H1 (cell line): ENCODE measurements around the gene RDH16. TPM values are rescaled to one million over a fixed set of nuclear protein-coding genes. Genes with fewer than 3 reads are reported as not detected.

Experiments used
- CTCF ChIA-PET: fragments of 300-600 bp; sonication (Branson Sonifier 250); formaldehyde crosslinking; loops from one replicate; lab custom pipeline; 2021; ENCODE audit not compliant: partially characterized antibody; lab: Charles Lee
- POLR2A ChIA-PET: fragments of 300-600 bp; sonication (Branson Sonifier 250); formaldehyde crosslinking; loops from one replicate; lab custom pipeline; 2021; ENCODE audit warnings: inconsistent platforms; ENCODE audit not compliant: partially characterized antibody; lab: Charles Lee
- DNase-seq, 2 experiments: peaks; one replicate each; pipeline versions ENCODE4 v3.0.0 to v3.0.0-alpha.2; 2010 to 2022; ENCODE audit warnings: low spot score in 2 of 2, low read depth in 1 of 2, mixed read lengths in 1 of 2
- FAIRE-seq: peaks from 2 replicates; lab custom pipeline; 2011; peaks lifted over from hg19 to GRCh38; lab: Jason Lieb, UNC
- H2AFZ ChIP-seq: 2 replicates; pipeline ENCODE4 v1.8.1; 2012; ENCODE audit warnings: low read length, inconsistent platforms
- H2AK5ac ChIP-seq: 2 replicates; pipeline ENCODE4 v1.6.1; 2013; ENCODE audit warnings: low read depth, low read length
- H2BK120ac ChIP-seq: replicated peaks from 2 replicates; pipeline ENCODE3; 2013; ENCODE audit warnings: low read depth, low read length, inconsistent platforms
- H2BK12ac ChIP-seq: 2 replicates; pipeline ENCODE4 v1.6.1; 2013; ENCODE audit warnings: low read depth, low read length
- H2BK15ac ChIP-seq: 2 replicates; pipeline ENCODE4 v1.6.1; 2013; ENCODE audit warnings: low read length
- H2BK20ac ChIP-seq: 2 replicates; pipeline ENCODE4 v1.6.1; 2013; ENCODE audit warnings: low read length
- H2BK5ac ChIP-seq: 2 replicates; pipeline ENCODE4 v1.6.1; 2013; ENCODE audit warnings: low read depth, low read length
- H3K14ac ChIP-seq: 2 replicates; pipeline ENCODE4 v1.6.1; 2013; ENCODE audit warnings: inconsistent platforms; ENCODE audit not compliant: insufficient read length
- H3K18ac ChIP-seq: 2 replicates; pipeline ENCODE4 v1.6.1; 2013; ENCODE audit warnings: low read length; ENCODE audit errors: extremely low read depth
- H3K23ac ChIP-seq: 2 replicates; pipeline ENCODE4 v1.6.1; 2013; ENCODE audit warnings: inconsistent platforms; ENCODE audit not compliant: insufficient read length
- H3K23me2 ChIP-seq: 2 replicates; pipeline ENCODE4 v1.6.1; 2013; ENCODE audit warnings: low read depth, low read length
- H3K27ac ChIP-seq: 2 replicates; pipeline ENCODE4 v1.6.1; 2011; ENCODE audit warnings: low read depth, low read length, inconsistent platforms
- H3K27me3 ChIP-seq, 4 experiments: replicated peaks in 1 of 4; 1 replicate in 1 of 4; 2 replicates in 3 of 4; pipeline versions ENCODE4 v1.6.1 to v1.8.1; 2011 to 2013; ENCODE audit warnings: low read length in 3 of 4, mild to moderate bottlenecking in 3 of 4, inconsistent platforms in 2 of 4, mixed read lengths in 2 of 4, moderate library complexity in 1 of 4; ENCODE audit not compliant: control insufficient read depth in 3 of 4, insufficient read depth in 3 of 4; ENCODE audit errors: extremely low read depth in 1 of 4
- H3K36me3 ChIP-seq, 4 experiments: 2 replicates each; pipeline versions ENCODE4 v1.6.1 to v1.8.1; 2011 to 2013; ENCODE audit warnings: mild to moderate bottlenecking in 4 of 4, low read length in 3 of 4, moderate library complexity in 2 of 4, control low read depth in 1 of 4, inconsistent platforms in 1 of 4; ENCODE audit not compliant: insufficient read depth in 4 of 4, control insufficient read depth in 2 of 4
- H3K4ac ChIP-seq: replicated peaks from 2 replicates; pipeline ENCODE3; 2013; ENCODE audit warnings: low read length, low read depth, mixed read lengths, inconsistent platforms; ENCODE audit not compliant: insufficient read length
- H3K4me1 ChIP-seq, 4 experiments: replicated peaks in 1 of 4; 1 replicate in 1 of 4; 2 replicates in 3 of 4; pipeline versions ENCODE4 v1.6.1 to v1.8.1; 2011 to 2013; ENCODE audit warnings: low read length in 3 of 4, inconsistent platforms in 2 of 4, mixed read lengths in 1 of 4; ENCODE audit not compliant: insufficient read depth in 4 of 4, control insufficient read depth in 3 of 4
- H3K4me2 ChIP-seq, 2 experiments: 2 replicates each; pipeline versions ENCODE4 v1.6.1 to v1.8.1; 2011 to 2013; ENCODE audit warnings: low read depth in 2 of 2, low read length in 2 of 2, control low read depth in 1 of 2, inconsistent platforms in 1 of 2, mild to moderate bottlenecking in 1 of 2; ENCODE audit not compliant: insufficient read depth in 1 of 2
- H3K4me3 ChIP-seq, 4 experiments: fragments of 200-600, 300-600 bp in 1 of 4; sonication (generic), shearing (Covaris generic), sonication (Bioruptor Twin) in 1 of 4; 2 replicates each; pipeline versions ENCODE4 v1.5.1 to v1.8.1; 2011 to 2016; ENCODE audit warnings: low read length in 4 of 4, low read depth in 3 of 4, control low read depth in 2 of 4, inconsistent platforms in 2 of 4, mild to moderate bottlenecking in 2 of 4, mixed read lengths in 1 of 4, moderate library complexity in 1 of 4; ENCODE audit not compliant: insufficient read depth in 2 of 4; ENCODE audit errors: extremely low read depth in 1 of 4
- H3K56ac ChIP-seq: replicated peaks from 2 replicates; pipeline ENCODE3; 2013; ENCODE audit warnings: low read depth, mild to moderate bottlenecking, mixed read lengths, low read length, inconsistent platforms; ENCODE audit not compliant: insufficient read length
- H3K79me1 ChIP-seq: 2 replicates; pipeline ENCODE4 v1.6.1; 2013; ENCODE audit warnings: low read depth, low read length, control low read depth
- H3K79me2 ChIP-seq, 2 experiments: 2 replicates each; pipeline versions ENCODE4 v1.6.1 to v1.8.1; 2012 to 2013; ENCODE audit warnings: low read length in 2 of 2, mild to moderate bottlenecking in 2 of 2, inconsistent platforms in 1 of 2; ENCODE audit not compliant: insufficient read depth in 2 of 2, control insufficient read depth in 1 of 2
- H3K9ac ChIP-seq, 4 experiments: replicated peaks in 1 of 4; 1 replicate in 1 of 4; 2 replicates in 3 of 4; pipeline versions ENCODE4 v1.6.1 to v1.8.1; 2011 to 2013; ENCODE audit warnings: low read depth in 3 of 4, low read length in 3 of 4, control low read depth in 2 of 4, mild to moderate bottlenecking in 2 of 4, moderate library complexity in 2 of 4, inconsistent platforms in 1 of 4; ENCODE audit errors: extremely low read depth in 1 of 4
- H3K9me3 ChIP-seq, 2 experiments: 2 replicates each; pipeline versions ENCODE4 v1.6.1 to v1.8.1; 2012 to 2013; ENCODE audit warnings: mild to moderate bottlenecking in 2 of 2, moderate library complexity in 2 of 2, control low read depth in 1 of 2, inconsistent platforms in 1 of 2, low read depth in 1 of 2, low read length in 1 of 2, mixed read lengths in 1 of 2; ENCODE audit not compliant: insufficient read depth in 2 of 2
- H4K20me1 ChIP-seq, 2 experiments: replicated peaks in 1 of 2; 2 replicates each; pipeline versions ENCODE3 to v1.8.1; 2011 to 2013; ENCODE audit warnings: inconsistent platforms in 2 of 2, low read length in 2 of 2, mild to moderate bottlenecking in 1 of 2; ENCODE audit not compliant: insufficient read depth in 2 of 2, control insufficient read depth in 1 of 2
- H4K5ac ChIP-seq: 2 replicates; pipeline ENCODE4 v1.6.1; 2013; ENCODE audit warnings: low read length, low read depth, mixed read lengths, inconsistent platforms; ENCODE audit not compliant: insufficient read length
- H4K8ac ChIP-seq: 2 replicates; pipeline ENCODE4 v1.8.0; 2013; ENCODE audit warnings: mild to moderate bottlenecking, moderate library complexity, low read length, inconsistent platforms; ENCODE audit not compliant: insufficient read depth; ENCODE audit errors: extremely low read depth
- H4K91ac ChIP-seq: replicated peaks from 2 replicates; pipeline ENCODE3; 2013; ENCODE audit warnings: low read length, mixed read lengths, inconsistent platforms; ENCODE audit not compliant: insufficient read length
- ASH2L ChIP-seq: fragments of 200-600, 300-600 bp; sonication (generic); IDR thresholded peaks from one replicate; pipeline ENCODE4 v1.7.1; 2017; ENCODE audit warnings: low read length
- BRCA1 ChIP-seq: IDR thresholded peaks from 2 replicates; pipeline ENCODE4 v1.6.1; 2012; ENCODE audit warnings: low read depth, low read length, improper control_type of control experiment
- CHD1 ChIP-seq: IDR thresholded peaks from 2 replicates; pipeline ENCODE4 v1.6.1; 2012; ENCODE audit warnings: low read depth, low read length, improper control_type of control experiment
- CREB1 ChIP-seq: IDR thresholded peaks from 2 replicates; pipeline ENCODE4 v1.6.1; 2012; ENCODE audit warnings: inconsistent platforms
- KDM1A ChIP-seq: fragments of 200-600, 300-600 bp; sonication (generic); IDR thresholded peaks from 2 replicates; pipeline ENCODE4 v1.7.1; 2016; ENCODE audit warnings: mild to moderate bottlenecking, low read length, borderline replicate concordance
- NRF1 ChIP-seq: IDR thresholded peaks from 2 replicates; pipeline ENCODE4 v1.6.1; 2011; ENCODE audit warnings: mild to moderate bottlenecking, low read depth, low read length, improper control_type of control experiment
- RAD21 ChIP-seq, 2 experiments: IDR thresholded peaks in 1 of 2; conservative IDR thresholded peaks in 1 of 2; 2 replicates each; pipeline ENCODE4 v1.6.1; 2011; ENCODE audit warnings: low read depth in 2 of 2, low read length in 2 of 2, improper control_type of control experiment in 1 of 2, inconsistent platforms in 1 of 2, mild to moderate bottlenecking in 1 of 2, moderate library complexity in 1 of 2
- RBBP5 ChIP-seq: IDR thresholded peaks from 2 replicates; pipeline ENCODE4 v1.7.1; 2012; ENCODE audit warnings: low read depth, mild to moderate bottlenecking, inconsistent platforms, low read length, moderate library complexity, borderline replicate concordance
- SIRT6 ChIP-seq: IDR thresholded peaks from one replicate; pipeline ENCODE4 v1.7.1; 2012; ENCODE audit warnings: low read length, inconsistent platforms
- WGBS, 2 experiments: shearing (Covaris generic) in 1 of 2; methylation state at CpG; one replicate each; pipeline versions ENCODE4 v1.1.6 to v1.1.7; 2013 to 2015; ENCODE audit warnings: low lambda C conversion rate in 2 of 2, mixed read lengths in 2 of 2, inconsistent platforms in 1 of 2, low coverage in 1 of 2, missing lambda C conversion rate in 1 of 2; ENCODE audit not compliant: insufficient replicate concordance in 2 of 2, insufficient coverage in 1 of 2, insufficient read length in 1 of 2; ENCODE audit errors: extremely low coverage in 1 of 2, missing lambda C conversion rate in 1 of 2; 5-methylcytosine and 5-hydroxymethylcytosine counted together
- polyA plus RNA-seq, 7 experiments: library from polyadenylated mRNA; depleted of rRNA in 3 of 7; stranded (reverse) in 5 of 7; unstranded in 2 of 7; fragments of >200 nt in 5 of 7; fragments of 200-250 nt in 2 of 7; gene quantifications; 1 replicate in 5 of 7; 2 replicates in 1 of 7; 4 replicates in 1 of 7; pipeline versions ENCODE4 v1.2.1 to v1.2.3, GENCODE V29; 2011 to 2013; ENCODE audit warnings: missing spikeins in 2 of 7, mixed read lengths in 2 of 7
- total RNA-seq: library from RNA; stranded (reverse); fragmentation: NEBNext Ultra II Directional; extraction: Animal tissue kit (Norgen Biotek cat#: 25700); gene quantifications from 2 replicates; pipeline ENCODE4 v1.2.1, GENCODE V29; 2021

The RDH16 gene
- total and polyA plus RNA-seq, 2 of the 8 experiments (the other 6 are each of a cell fraction or from before 2014, with no cell fraction given) = 0.30 to 0.79 TPM

GRCh38 chr12:56927281-56927680 is 30.1 kb downstream of the RDH16 start:
- no peak overlapping the region for H2BK12ac ChIP-seq
- no peak overlapping the region for H3K9ac ChIP-seq
- H3K79me2 ChIP-seq = no peaks in the 10 kb centered on the region
- no peak overlapping the region for H3K4me3 ChIP-seq
- no peaks in the 10 kb centered on the region for H3K9me3 ChIP-seq
- no peaks in the 10 kb centered on the region for H3K23me2 ChIP-seq
- no peak overlapping the region for H2AFZ ChIP-seq
- H3K79me1 ChIP-seq = no peaks in the 10 kb centered on the region
- H4K8ac ChIP-seq = no peak overlapping the region
- FAIRE-seq = no peak
- POLR2A ChIA-PET = interaction anchor here (0.9 kb wide), 1 partner anchor 78 kb away, joined by 3 read pairs; no protein-coding TSS in a partner anchor
- no peak overlapping the region for H2BK120ac ChIP-seq
- H3K27me3 ChIP-seq = no peaks in the 10 kb centered on the region
- H3K14ac ChIP-seq = no peak overlapping the region
- H3K23ac ChIP-seq = no peak overlapping the region
- no peak overlapping the region for H3K56ac ChIP-seq
- no peak overlapping the region for H2BK15ac ChIP-seq
- no peak for DNase-seq
- H2BK5ac ChIP-seq = no peak overlapping the region
- peaks cover 0 to 9% (median 3%) of the 10 kb centered on the region in 4 experiments; a peak in 6 of 7 replicates for H3K4me1 ChIP-seq
- WGBS, 2 experiments = 83% methylated on average over 4 of the region's 4 CpGs; no CpG with 5 or more reads in 1 of the 2 experiments
- no peak overlapping the region for H3K4me2 ChIP-seq
- no peaks in the 10 kb centered on the region for H3K36me3 ChIP-seq
- no peak overlapping the region for H3K4ac ChIP-seq
- CTCF ChIA-PET = interaction anchor here (0.6 to 3.1 kb wide), 4 partner anchors 12 to 165 kb away, joined by 3 to 18 read pairs (median 5); partner anchors contain the start of gene HSD17B6
- no peak overlapping the region for H4K91ac ChIP-seq
- no peak overlapping the region for H2BK20ac ChIP-seq
- no peak overlapping the region for H2AK5ac ChIP-seq
- TF ChIP-seq ASH2L (no peak), KDM1A (no peak), CHD1 (no peak), SIRT6 (no peak), RBBP5 (no peak), BRCA1 (no peak), CREB1 (no peak), NRF1 (no peak), RAD21 (IDR thresholded peaks at IDR 0.05 in 1 of 2, conservative IDR thresholded peaks at IDR 0.05 in 1 of 2; ENCODE audit: low read depth in 2 of 2, low read length in 2 of 2) (no peak)
- TF ChIP-seq, all 59 proteins: peak for 0
- H4K5ac ChIP-seq = no peak overlapping the region
- no peak overlapping the region for H3K27ac ChIP-seq
- H4K20me1 ChIP-seq = no peaks in the 10 kb centered on the region
- no peak overlapping the region for H3K18ac ChIP-seq
